Neural crest cell (in vitro differentiated cells): ENCODE measurements around the gene TLR4. TPM values are rescaled to one million over a fixed set of nuclear protein-coding genes. Genes with fewer than 3 reads are reported as not detected.

Source experiments
- DNase-seq: peaks from one replicate; pipeline ENCODE4 v3.0.0; 2021; ENCODE audit warnings: low read depth, mixed read lengths, low spot score
- H3K27ac Mint-ChIP-seq: one replicate; pipeline ENCODE4 v1.8.0; 2021; ENCODE audit warnings: mild to moderate bottlenecking, mixed read lengths; ENCODE audit not compliant: unreplicated experiment
- H3K27me3 Mint-ChIP-seq: 2 replicates; pipeline ENCODE4 v1.8.0; 2021; ENCODE audit warnings: low read depth, mild to moderate bottlenecking, mixed read lengths
- H3K36me3 Mint-ChIP-seq: 2 replicates; pipeline ENCODE4 v1.8.0; 2021; ENCODE audit warnings: low read depth, mild to moderate bottlenecking, mixed read lengths
- H3K4me1 Mint-ChIP-seq: 2 replicates; pipeline ENCODE4 v1.8.0; 2021; ENCODE audit warnings: mixed read lengths
- H3K4me3 Mint-ChIP-seq: one replicate; pipeline ENCODE4 v1.8.0; 2021; ENCODE audit warnings: mild to moderate bottlenecking, mixed read lengths
- H3K9me3 Mint-ChIP-seq: 2 replicates; pipeline ENCODE4 v1.8.0; 2021; ENCODE audit warnings: mixed read lengths
- CTCF ChIP-seq: fragments of 200-600 bp; sonication (generic); conservative IDR thresholded peaks from 2 replicates; pipeline ENCODE4 v1.5.0; 2021; ENCODE audit warnings: antibody characterized with exemption, mild to moderate bottlenecking
- long read RNA-seq: library from polyadenylated mRNA; unstranded; transcript quantifications from one replicate; pipeline ENCODE4 v2.0.0, GENCODE V29; 2020
- total RNA-seq: library from RNA; stranded (reverse); gene quantifications from 2 replicates; pipeline ENCODE4 v1.2.1, GENCODE V29; 2021

Gene TLR4
- total RNA-seq, result 1.3 and 2.2 TPM in 2 replicates
- long read RNA-seq, full-length matches to known transcripts, result 1 of 2 reads
- long read RNA-seq, partial matches to known transcripts, result 0 of 2 reads
- long read RNA-seq, other reads (novel, unspliced or antisense), result 1 of 2 reads

DNA sequence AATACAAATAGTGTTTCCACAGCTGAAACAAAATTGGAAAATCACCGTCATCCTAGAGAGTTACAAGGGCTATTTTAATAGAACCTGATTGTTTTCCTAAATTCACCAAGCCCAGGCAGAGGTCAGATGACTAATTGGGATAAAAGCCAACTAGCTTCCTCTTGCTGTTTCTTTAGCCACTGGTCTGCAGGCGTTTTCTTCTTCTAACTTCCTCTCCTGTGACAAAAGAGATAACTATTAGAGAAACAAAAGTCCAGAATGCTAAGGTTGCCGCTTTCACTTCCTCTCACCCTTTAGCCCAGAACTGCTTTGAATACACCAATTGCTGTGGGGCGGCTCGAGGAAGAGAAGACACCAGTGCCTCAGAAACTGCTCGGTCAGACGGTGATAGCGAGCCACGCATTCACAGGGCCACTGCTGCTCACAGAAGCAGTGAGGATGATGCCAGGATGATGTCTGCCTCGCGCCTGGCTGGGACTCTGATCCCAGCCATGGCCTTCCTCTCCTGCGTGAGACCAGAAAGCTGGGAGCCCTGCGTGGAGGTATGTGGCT lies at the start of gene TLR4:
Gene TLR4, plus strand, starts transcription at position 380 of the 552 bp plus-strand sequence. Its CDS starts 70 bp downstream, at position 450.
- no peak for TF ChIP-seq CTCF
- Mint-ChIP-seq H3K4me1 (peaks cover 40% of the 10 kb centered on the region), H3K4me3 (peak within 1 kb of the TSS; percentile 50), H3K27ac (peak within 1 kb of the TSS; percentile 89), H3K36me3 (no peaks in the 10 kb centered on the region), H3K9me3 (no peaks in the 10 kb centered on the region), H3K27me3 (no peaks in the 10 kb centered on the region)
- DNase-seq, result peak; percentile 2

- DNase-seq, result no peak
- TF ChIP-seq CTCF, result no peak
- Mint-ChIP-seq H3K4me1 (no peaks in the 10 kb centered on the region), H3K9me3 (no peaks in the 10 kb centered on the region), H3K27ac (no peak overlapping the region), H3K4me3 (no peak overlapping the region), H3K36me3 (no peaks in the 10 kb centered on the region), H3K27me3 (no peaks in the 10 kb centered on the region)
Measured at GRCh38 chr9:117656002-117656401, 48.2 kb upstream of the TLR4 start.

DNA sequence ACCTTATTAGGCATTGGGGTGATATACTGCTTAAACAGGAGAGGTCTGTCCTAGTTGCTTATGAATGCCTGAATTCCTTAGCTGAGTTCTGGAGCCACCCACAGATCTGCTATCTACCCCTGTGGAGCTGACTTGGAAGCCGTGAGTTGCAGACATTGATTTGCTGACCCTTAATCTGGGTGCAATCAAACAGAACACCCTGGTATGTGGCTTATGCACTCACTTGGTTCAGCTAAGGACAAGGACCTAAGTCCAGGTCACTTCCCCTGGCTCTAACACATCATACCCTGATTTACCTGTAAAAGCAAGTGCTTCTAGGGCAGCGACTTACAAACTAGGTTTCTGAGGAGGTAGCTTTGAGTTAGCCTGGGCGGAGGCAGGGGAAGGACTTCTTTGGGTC lies 41.6 kb upstream of the TLR4 start:
- Mint-ChIP-seq H3K4me1 (no peaks in the 10 kb centered on the region), H3K36me3 (no peaks in the 10 kb centered on the region), H3K27ac (no peak overlapping the region), H3K27me3 (no peaks in the 10 kb centered on the region), H3K9me3 (peaks cover 2% of the 10 kb centered on the region), H3K4me3 (no peak overlapping the region)
- no peak for DNase-seq
- no peak for TF ChIP-seq CTCF

DNA sequence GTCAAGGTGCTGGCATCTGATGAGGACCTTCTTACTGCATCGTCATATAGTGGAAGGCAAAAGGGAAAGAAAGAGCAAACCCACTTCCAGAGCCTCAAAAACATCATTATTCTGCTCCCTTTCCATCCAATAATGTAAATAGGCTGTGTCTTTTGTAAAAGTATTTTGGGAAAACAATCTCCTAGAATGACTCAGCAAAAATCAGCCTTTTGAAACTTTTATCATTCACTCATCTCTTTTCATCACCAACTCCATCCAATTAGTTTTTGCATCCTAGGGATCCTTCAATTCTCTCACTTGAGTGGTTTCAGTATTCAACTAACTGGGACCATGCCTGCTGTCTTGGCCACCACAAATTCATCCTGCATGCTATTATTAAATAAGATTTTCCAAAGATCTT lies 39.8 kb upstream of the TLR4 start:
- H3K27ac Mint-ChIP-seq, result no peak overlapping the region
- no peaks in the 10 kb centered on the region for H3K27me3 Mint-ChIP-seq
- H3K4me3 Mint-ChIP-seq, result no peak overlapping the region
- TF ChIP-seq CTCF, result no peak
- no peak for DNase-seq
- no peaks in the 10 kb centered on the region for H3K4me1 Mint-ChIP-seq
- no peaks in the 10 kb centered on the region for H3K36me3 Mint-ChIP-seq
- H3K9me3 Mint-ChIP-seq, result peaks cover 2% of the 10 kb centered on the region

- H3K9me3 Mint-ChIP-seq, result peaks cover 2% of the 10 kb centered on the region
Measured at GRCh38 chr9:117665601-117666385, 38.4 kb upstream of the TLR4 start.

More at GRCh38 chr9:117665601-117666385, 38.4 kb upstream of the TLR4 start:
- Mint-ChIP-seq H3K36me3 (no peaks in the 10 kb centered on the region), H3K27ac (no peak overlapping the region), H3K4me1 (no peaks in the 10 kb centered on the region), H3K4me3 (no peak overlapping the region), H3K27me3 (no peaks in the 10 kb centered on the region)
- TF ChIP-seq CTCF, result no peak
- no peak for DNase-seq
